ENCODE measurements around the gene NUMB. TPM values are rescaled to one million over a fixed set of nuclear protein-coding genes. Genes with fewer than 3 reads are reported as not detected.

Gene NUMB
- total RNA-seq, 1 experiment from 2014 or later: 42.0 TPM

DNA sequence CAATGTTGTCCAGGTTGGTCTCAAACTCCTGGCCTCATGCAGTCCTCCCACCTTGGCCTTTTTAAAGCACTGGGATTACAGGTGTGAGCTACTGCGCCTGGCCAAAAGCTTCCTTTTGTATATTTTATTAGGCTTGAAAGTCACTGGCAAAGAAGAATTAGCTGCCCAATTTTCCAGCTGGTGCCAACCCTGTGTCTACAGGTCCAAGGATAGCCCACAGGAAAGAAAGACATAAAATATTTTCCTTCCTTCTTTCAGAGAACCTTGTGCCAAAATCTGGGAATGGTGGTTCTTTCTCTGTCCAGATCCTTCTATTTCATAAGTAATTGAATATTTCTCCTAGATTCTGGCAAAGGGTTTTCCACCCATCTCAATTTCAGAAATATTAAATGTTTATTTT lies 84.1 kb downstream of the NUMB start (continued):
- TF ChIP-seq, protein P1, sequence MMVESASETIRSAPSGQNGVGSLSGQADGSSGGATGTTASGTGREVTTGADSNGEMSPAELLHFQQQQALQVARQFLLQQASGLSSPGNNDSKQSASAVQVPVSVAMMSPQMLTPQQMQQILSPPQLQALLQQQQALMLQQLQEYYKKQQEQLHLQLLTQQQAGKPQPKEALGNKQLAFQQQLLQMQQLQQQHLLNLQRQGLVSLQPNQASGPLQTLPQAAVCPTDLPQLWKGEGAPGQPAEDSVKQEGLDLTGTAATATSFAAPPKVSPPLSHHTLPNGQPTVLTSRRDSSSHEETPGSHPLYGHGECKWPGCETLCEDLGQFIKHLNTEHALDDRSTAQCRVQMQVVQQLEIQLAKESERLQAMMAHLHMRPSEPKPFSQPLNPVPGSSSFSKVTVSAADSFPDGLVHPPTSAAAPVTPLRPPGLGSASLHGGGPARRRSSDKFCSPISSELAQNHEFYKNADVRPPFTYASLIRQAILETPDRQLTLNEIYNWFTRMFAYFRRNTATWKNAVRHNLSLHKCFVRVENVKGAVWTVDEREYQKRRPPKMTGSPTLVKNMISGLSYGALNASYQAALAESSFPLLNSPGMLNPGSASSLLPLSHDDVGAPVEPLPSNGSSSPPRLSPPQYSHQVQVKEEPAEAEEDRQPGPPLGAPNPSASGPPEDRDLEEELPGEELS (CRISPR knock-in tag; IDR thresholded peaks at IDR 0.05): no peak
- TF ChIP-seq, protein P2, sequence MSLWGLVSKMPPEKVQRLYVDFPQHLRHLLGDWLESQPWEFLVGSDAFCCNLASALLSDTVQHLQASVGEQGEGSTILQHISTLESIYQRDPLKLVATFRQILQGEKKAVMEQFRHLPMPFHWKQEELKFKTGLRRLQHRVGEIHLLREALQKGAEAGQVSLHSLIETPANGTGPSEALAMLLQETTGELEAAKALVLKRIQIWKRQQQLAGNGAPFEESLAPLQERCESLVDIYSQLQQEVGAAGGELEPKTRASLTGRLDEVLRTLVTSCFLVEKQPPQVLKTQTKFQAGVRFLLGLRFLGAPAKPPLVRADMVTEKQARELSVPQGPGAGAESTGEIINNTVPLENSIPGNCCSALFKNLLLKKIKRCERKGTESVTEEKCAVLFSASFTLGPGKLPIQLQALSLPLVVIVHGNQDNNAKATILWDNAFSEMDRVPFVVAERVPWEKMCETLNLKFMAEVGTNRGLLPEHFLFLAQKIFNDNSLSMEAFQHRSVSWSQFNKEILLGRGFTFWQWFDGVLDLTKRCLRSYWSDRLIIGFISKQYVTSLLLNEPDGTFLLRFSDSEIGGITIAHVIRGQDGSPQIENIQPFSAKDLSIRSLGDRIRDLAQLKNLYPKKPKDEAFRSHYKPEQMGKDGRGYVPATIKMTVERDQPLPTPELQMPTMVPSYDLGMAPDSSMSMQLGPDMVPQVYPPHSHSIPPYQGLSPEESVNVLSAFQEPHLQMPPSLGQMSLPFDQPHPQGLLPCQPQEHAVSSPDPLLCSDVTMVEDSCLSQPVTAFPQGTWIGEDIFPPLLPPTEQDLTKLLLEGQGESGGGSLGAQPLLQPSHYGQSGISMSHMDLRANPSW (CRISPR knock-in tag; conservative IDR thresholded peaks at IDR 0.05; ENCODE audit: low read depth): no peak
- TF ChIP-seq, protein P3, sequence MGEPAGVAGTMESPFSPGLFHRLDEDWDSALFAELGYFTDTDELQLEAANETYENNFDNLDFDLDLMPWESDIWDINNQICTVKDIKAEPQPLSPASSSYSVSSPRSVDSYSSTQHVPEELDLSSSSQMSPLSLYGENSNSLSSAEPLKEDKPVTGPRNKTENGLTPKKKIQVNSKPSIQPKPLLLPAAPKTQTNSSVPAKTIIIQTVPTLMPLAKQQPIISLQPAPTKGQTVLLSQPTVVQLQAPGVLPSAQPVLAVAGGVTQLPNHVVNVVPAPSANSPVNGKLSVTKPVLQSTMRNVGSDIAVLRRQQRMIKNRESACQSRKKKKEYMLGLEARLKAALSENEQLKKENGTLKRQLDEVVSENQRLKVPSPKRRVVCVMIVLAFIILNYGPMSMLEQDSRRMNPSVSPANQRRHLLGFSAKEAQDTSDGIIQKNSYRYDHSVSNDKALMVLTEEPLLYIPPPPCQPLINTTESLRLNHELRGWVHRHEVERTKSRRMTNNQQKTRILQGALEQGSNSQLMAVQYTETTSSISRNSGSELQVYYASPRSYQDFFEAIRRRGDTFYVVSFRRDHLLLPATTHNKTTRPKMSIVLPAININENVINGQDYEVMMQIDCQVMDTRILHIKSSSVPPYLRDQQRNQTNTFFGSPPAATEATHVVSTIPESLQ (CRISPR knock-in tag; IDR thresholded peaks at IDR 0.05): no peak

DNA sequence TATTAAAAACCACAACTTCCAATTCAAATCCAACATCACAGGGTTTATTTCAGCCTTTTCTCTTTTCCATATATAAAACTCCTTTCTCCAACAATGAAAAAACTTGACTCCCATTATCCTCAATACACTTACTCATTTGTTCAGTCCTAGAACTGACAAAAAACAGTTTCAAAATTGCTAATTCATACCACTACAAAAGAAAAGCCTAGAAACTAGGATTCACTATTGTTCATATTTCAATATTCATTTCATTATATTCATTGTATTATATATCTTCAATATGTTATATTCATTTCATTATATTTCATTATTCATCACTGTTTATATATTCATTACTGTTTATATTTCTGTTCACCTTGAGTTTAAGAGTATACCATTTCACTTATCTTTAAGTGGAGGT lies 85.8 kb downstream of the NUMB start:
- DNase-seq (ENCODE audit: low spot score) (no peak), ATAC-seq (no peak)
- TF ChIP-seq PRRX2 (CRISPR knock-in tag; IDR thresholded peaks at IDR 0.05) (no peak), MLX (CRISPR knock-in tag; IDR thresholded peaks at IDR 0.05) (no peak), FOXP1 (CRISPR knock-in tag; IDR thresholded peaks at IDR 0.05; ENCODE audit: borderline replicate concordance) (no peak), NFATC4 (CRISPR knock-in tag; IDR thresholded peaks at IDR 0.05) (no peak), NFE2L1 (CRISPR knock-in tag; IDR thresholded peaks at IDR 0.05) (no peak), FOXJ3 (CRISPR knock-in tag; IDR thresholded peaks at IDR 0.05; ENCODE audit: borderline replicate concordance) (no peak)
- TF ChIP-seq, protein P4, sequence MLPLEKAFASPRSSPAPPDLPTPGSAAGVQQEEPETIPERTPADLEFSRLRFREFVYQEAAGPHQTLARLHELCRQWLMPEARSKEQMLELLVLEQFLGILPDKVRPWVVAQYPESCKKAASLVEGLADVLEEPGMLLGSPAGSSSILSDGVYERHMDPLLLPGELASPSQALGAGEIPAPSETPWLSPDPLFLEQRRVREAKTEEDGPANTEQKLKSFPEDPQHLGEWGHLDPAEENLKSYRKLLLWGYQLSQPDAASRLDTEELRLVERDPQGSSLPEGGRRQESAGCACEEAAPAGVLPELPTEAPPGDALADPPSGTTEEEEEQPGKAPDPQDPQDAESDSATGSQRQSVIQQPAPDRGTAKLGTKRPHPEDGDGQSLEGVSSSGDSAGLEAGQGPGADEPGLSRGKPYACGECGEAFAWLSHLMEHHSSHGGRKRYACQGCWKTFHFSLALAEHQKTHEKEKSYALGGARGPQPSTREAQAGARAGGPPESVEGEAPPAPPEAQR (CRISPR knock-in tag; IDR thresholded peaks at IDR 0.05): no peak
- TF ChIP-seq, protein P2 (CRISPR knock-in tag; conservative IDR thresholded peaks at IDR 0.05; ENCODE audit: low read depth): no peak
- POLR2A ChIA-PET: interaction anchor here (0.5 to 0.6 kb wide), 2 partner anchors 13 to 43 kb away, joined by 3 to 4 read pairs; no protein-coding TSS in a partner anchor
- H3K36me3 Mint-ChIP-seq: no peaks in the 10 kb centered on the region
- H3K4me3 Mint-ChIP-seq: no peak overlapping the region
- 0 out of 2 replicates have a peak, but pooled peaks cover 1% of the 10 kb centered on the region for H3K4me1 Mint-ChIP-seq
- H3K27me3 Mint-ChIP-seq (ENCODE audit: low read depth): no peaks in the 10 kb centered on the region
- no peak overlapping the region for H3K27ac Mint-ChIP-seq
- CTCF ChIA-PET: interaction anchor here (2.1 kb wide), 1 partner anchor 77 kb away, joined by 8 read pairs; no protein-coding TSS in a partner anchor
- H3K9me3 Mint-ChIP-seq: no peaks in the 10 kb centered on the region

GRCh38 chr14:73370561-73370960 lies 87.8 kb downstream of the NUMB start:
- ChIA-PET POLR2A (no interaction called here), CTCF (no interaction called here)
- no peaks in the 10 kb centered on the region for H3K27me3 Mint-ChIP-seq (ENCODE audit: low read depth)
- H3K36me3 Mint-ChIP-seq: no peaks in the 10 kb centered on the region
- ATAC-seq: no peak
- H3K4me1 Mint-ChIP-seq: 0 out of 2 replicates have a peak, but pooled peaks cover 2% of the 10 kb centered on the region
- H3K4me3 Mint-ChIP-seq: no peak overlapping the region
- no peak for DNase-seq (ENCODE audit: low spot score)
- H3K27ac Mint-ChIP-seq: no peak overlapping the region
- H3K9me3 Mint-ChIP-seq: no peaks in the 10 kb centered on the region
- no peak for TF ChIP-seq CTCF (IDR thresholded peaks at IDR 0.05)
- TF ChIP-seq, protein P1 (CRISPR knock-in tag; IDR thresholded peaks at IDR 0.05): no peak

All from WTC11 (cell line).